Astrocyte of the cerebellum (primary cell): ENCODE measurements around the gene MYOD1.
A peak's percentile ranks its signal among the peaks of the same experiment; 100 is the strongest.

ENCODE experiments used
- DNase-seq: peaks from one replicate; pipeline ENCODE4 v3.0.0-alpha.2; 2011; ENCODE audit warnings: low read depth
- H3K4me3 ChIP-seq: 2 replicates; pipeline ENCODE4 v1.5.1; 2011; ENCODE audit warnings: mild to moderate bottlenecking, low read depth, low read length, moderate library complexity
- in situ Hi-C: cut with HindIII; loops from 2 replicates; pipeline ENCODE4 v1.10.0; 2017; ENCODE audit warnings: low sequenced_read_pairs
- TF ChIP-seq, protein P1 (sequence below): IDR thresholded peaks from 2 replicates; pipeline ENCODE4 v1.5.1; 2012; ENCODE audit warnings: low read length, low read depth, moderate library complexity, mild to moderate bottlenecking; ENCODE audit errors: missing control alignments

MYOD1 gene

DNA sequence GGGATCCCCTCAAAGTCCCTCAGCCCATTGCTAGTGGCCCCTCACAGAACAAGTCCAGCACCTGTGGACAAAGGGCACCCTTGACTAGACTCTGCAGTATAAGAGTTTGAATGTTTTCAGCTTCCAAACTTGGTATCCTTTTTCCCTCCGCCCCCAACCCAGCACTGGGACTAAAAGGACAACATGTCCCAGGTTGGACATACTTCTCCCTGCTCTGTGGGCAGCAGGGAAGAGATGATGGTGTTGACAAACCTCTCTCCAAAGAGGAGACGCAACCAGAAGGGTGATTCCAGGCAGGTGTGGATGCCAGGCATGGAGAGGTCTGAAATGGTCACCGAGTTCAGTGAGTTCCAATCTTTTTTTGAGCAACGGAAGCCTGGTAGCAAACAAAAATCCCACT is 4.5 kb upstream of the MYOD1 start:
- DNase-seq, result no peak
- no peak overlapping the region for H3K4me3 ChIP-seq
- in situ Hi-C loops, result no loop called here
- TF ChIP-seq, protein P1, sequence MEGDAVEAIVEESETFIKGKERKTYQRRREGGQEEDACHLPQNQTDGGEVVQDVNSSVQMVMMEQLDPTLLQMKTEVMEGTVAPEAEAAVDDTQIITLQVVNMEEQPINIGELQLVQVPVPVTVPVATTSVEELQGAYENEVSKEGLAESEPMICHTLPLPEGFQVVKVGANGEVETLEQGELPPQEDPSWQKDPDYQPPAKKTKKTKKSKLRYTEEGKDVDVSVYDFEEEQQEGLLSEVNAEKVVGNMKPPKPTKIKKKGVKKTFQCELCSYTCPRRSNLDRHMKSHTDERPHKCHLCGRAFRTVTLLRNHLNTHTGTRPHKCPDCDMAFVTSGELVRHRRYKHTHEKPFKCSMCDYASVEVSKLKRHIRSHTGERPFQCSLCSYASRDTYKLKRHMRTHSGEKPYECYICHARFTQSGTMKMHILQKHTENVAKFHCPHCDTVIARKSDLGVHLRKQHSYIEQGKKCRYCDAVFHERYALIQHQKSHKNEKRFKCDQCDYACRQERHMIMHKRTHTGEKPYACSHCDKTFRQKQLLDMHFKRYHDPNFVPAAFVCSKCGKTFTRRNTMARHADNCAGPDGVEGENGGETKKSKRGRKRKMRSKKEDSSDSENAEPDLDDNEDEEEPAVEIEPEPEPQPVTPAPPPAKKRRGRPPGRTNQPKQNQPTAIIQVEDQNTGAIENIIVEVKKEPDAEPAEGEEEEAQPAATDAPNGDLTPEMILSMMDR, result no peak

GRCh38 chr11:17716807-17717206 is 2.6 kb upstream of the MYOD1 start:
- in situ Hi-C loops, result no loop called here
- TF ChIP-seq, protein P1, result no peak
- no peak overlapping the region for H3K4me3 ChIP-seq
- no peak for DNase-seq

DNA sequence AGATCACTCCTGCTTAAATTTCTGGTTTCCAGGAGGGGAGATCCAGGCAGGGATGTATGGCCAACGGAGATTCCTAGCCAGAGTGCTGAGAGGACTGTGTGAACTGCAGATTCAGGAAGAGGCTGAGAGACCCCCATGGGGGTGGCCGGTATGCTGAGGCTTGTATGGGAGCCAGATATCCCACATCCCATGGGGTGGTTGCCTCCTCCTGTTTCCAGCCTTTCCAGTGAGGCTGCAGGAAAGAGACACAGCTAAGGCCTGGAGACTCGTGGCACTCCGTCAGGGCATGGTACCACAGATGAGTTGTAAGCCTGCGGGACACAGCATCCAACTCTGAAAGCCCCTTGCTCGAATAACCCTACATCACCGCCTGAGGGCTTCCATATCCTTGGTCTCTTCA is 1.4 kb upstream of the MYOD1 start:
- TF ChIP-seq, protein P1, result no peak
- in situ Hi-C loops, result no loop called here
- DNase-seq, result no peak
- no peak overlapping the region for H3K4me3 ChIP-seq

GRCh38 chr11:17718510-17718962 is 835 bp upstream of the MYOD1 start:
- H3K4me3 ChIP-seq, result no peak overlapping the region
- TF ChIP-seq, protein P1, result no peak
- in situ Hi-C loops, result no loop called here
- no peak for DNase-seq

GRCh38 chr11:17719938-17720795 is 796 bp downstream of the MYOD1 start:
- peak overlapping the region; percentile 43 for H3K4me3 ChIP-seq
- DNase-seq, result no peak
- in situ Hi-C loops, result no loop called here
- TF ChIP-seq, protein P1, result peak; percentile 37

DNA sequence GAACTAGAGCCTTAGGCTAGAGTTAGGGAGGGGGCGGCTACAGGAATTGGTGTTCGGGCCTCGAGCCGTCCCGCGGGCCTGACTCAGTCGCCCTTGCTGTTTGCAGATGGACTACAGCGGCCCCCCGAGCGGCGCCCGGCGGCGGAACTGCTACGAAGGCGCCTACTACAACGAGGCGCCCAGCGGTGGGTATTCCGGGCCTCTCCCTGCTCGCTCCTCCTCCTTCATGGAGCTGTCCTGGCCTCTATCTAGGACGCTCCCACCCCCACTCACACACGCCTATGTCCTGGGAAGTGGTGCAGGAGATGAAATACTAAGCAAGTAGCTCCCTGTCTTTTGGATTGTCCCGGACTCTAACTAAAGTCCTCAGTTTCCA is 1.4 kb downstream of the MYOD1 start:
- TF ChIP-seq, protein P1, result no peak
- peak overlapping the region; percentile 43 for H3K4me3 ChIP-seq
- DNase-seq, result no peak
- in situ Hi-C loops, result no loop called here
